ENCODE measurements around the gene PRPF8.

GRCh38 chr17:1616101-1616500, 68.6 kb downstream of the PRPF8 start:
- TF ChIP-seq POLR2A (IDR thresholded peaks at IDR 0.05) = no peak
- no peak for TF ChIP-seq CTCF (IDR thresholded peaks at IDR 0.05)
